HG02642 (cell line): ENCODE data around the gene SELENOW.
"Not testable (repeated sequence)": the region's sequence is repeated elsewhere in the genome, so short reads cannot be mapped to it uniquely, and the experiment has no call there.

Source experiments
- ATAC-seq: cut with Tn5 transposase; IDR thresholded peaks from one replicate; pipeline ENCODE4 v1.9.1; 2021; ENCODE audit warnings: mild to moderate bottlenecking; ENCODE audit not compliant: unreplicated experiment, poor library complexity

The SELENOW gene

GRCh38 chr19:47813304-47813994 lies 34.9 kb downstream of the SELENOW start:
- no peak for ATAC-seq

- no peak for ATAC-seq
These were observed 35.5 kb downstream of the SELENOW start for GRCh38 chr19:47813995-47814328.

- not testable (repeated sequence) for ATAC-seq
These were observed 37.8 kb downstream of the SELENOW start for GRCh38 chr19:47816270-47816669.

- not testable (repeated sequence) for ATAC-seq
These were observed 39.7 kb downstream of the SELENOW start for GRCh38 chr19:47818221-47818620.

- no peak for ATAC-seq
These were observed 41.4 kb downstream of the SELENOW start for GRCh38 chr19:47819858-47820257.

- no peak for ATAC-seq
These were observed 41.9 kb downstream of the SELENOW start for GRCh38 chr19:47820410-47820809.

- ATAC-seq = no peak
These were observed 43.0 kb downstream of the SELENOW start, which contains the start of gene CRX for GRCh38 chr19:47821460-47822020. CRX (plus strand) TSS chr19:47821937; CDS start chr19:47834444, 12,507 bp downstream.

GRCh38 chr19:47824396-47824795 lies 45.9 kb downstream of the SELENOW start:
- no peak for ATAC-seq

- ATAC-seq = no peak
These were observed 48.3 kb downstream of the SELENOW start for GRCh38 chr19:47826800-47827199.

GRCh38 chr19:47832723-47833122 lies 54.2 kb downstream of the SELENOW start:
- no peak for ATAC-seq
